ENCODE data around the gene AKAP6.

- TF ChIP-seq CTCF (IDR thresholded peaks at IDR 0.05; ENCODE audit: insufficient read depth, low read depth, low read length) (no peak), EZH2 (IDR thresholded peaks at IDR 0.05; ENCODE audit: insufficient read depth, low read length) (no peak)
Observed at GRCh38 chr14:32601069-32601468, 272.0 kb downstream of the AKAP6 start.
